ENCODE results near the gene PGAP6. TPM values are rescaled to one million over a fixed set of nuclear protein-coding genes. Genes with fewer than 3 reads are reported as not detected.

The PGAP6 gene
- total and polyA plus RNA-seq, 2 of the 13 experiments (the other 11 are each of a cell fraction or from before 2014, with no cell fraction given), result 52.7 to 136 TPM

DNA sequence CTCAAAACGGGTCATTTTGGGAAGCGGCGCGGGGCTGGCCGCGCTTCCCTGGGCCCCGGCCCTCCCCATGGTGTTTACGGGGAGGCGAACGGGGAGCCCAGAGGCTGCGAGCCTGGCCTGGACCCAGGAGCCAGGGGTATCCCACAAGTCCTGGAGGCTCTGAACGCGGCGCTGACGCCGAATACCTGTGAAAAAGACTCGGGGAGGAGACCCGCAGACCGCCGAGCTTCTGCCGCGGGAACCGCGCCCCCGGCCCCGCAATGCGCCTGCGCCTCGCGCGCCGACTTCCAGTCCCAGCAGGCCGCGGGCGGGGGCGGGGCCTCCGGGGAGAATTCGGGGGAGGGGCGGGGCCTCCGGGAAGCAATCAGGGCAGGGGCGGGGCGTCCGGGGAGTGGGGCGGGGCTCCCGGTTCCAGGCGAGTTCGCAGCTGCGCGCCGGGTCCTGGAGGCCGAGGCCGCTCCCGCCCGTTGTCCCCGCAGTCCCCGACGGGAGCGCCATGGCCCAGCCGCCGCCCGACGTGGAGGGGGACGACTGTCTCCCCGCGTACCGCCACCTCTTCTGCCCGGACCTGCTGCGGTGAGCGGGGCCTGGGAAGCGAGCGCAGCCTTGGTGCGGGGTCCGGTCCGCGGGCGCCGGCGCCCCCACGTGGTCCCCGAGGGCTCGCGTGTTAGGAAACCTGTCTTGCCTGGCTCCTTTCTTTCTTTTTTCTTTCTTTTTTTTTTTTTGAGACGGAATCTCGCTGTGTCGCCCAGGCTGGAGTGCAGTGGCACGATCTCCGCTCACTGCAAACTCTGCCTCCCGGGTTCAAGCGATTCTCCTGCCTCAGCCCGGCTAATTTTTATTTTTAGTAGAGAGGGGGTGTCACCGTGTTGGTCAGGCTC lies 19.9 kb upstream of the PGAP6 start, which contains the start of gene DECR2 (continued):
- TF ChIP-seq ZNF460 (CRISPR knock-in tag; IDR thresholded peaks at IDR 0.05; ENCODE audit: borderline replicate concordance) (no peak), GATA4 (IDR thresholded peaks at IDR 0.05; ENCODE audit: borderline replicate concordance, low read depth) (no peak; the same call in 1 of the 2 replicates), ZNF746 (CRISPR knock-in tag; IDR thresholded peaks at IDR 0.05) (peak; percentile 65), SRF (IDR thresholded peaks at IDR 0.05; ENCODE audit: low read depth, low read length) (no peak), HOXA9 (CRISPR knock-in tag; IDR thresholded peaks at IDR 0.05; ENCODE audit: borderline replicate concordance) (no peak), ZNF790 (CRISPR knock-in tag; IDR thresholded peaks at IDR 0.05; ENCODE audit: borderline replicate concordance) (peak; percentile 29; the same call in 1 of the 2 replicates), ZFYVE20 (CRISPR knock-in tag; IDR thresholded peaks at IDR 0.05; ENCODE audit: borderline replicate concordance, low read depth) (no peak), ZNF329 (CRISPR knock-in tag; IDR thresholded peaks at IDR 0.05; ENCODE audit: low read depth) (no peak; the same call in 1 of the 2 replicates), HNRNPK (IDR thresholded peaks at IDR 0.05; ENCODE audit: low read depth, low read length, poor library complexity, severe bottlenecking) (peak; percentile 88), NRL (CRISPR knock-in tag; IDR thresholded peaks at IDR 0.05; ENCODE audit: borderline replicate concordance) (0 out of 2 replicates have a peak, but pooled peaks have one; percentile 53), NONO (IDR thresholded peaks at IDR 0.05) (no peak), NONO (CRISPR knock-in tag; conservative IDR thresholded peaks at IDR 0.05) (peak; percentile 74; the same call in 1 of the 2 replicates)
- TF ChIP-seq, protein P1, sequence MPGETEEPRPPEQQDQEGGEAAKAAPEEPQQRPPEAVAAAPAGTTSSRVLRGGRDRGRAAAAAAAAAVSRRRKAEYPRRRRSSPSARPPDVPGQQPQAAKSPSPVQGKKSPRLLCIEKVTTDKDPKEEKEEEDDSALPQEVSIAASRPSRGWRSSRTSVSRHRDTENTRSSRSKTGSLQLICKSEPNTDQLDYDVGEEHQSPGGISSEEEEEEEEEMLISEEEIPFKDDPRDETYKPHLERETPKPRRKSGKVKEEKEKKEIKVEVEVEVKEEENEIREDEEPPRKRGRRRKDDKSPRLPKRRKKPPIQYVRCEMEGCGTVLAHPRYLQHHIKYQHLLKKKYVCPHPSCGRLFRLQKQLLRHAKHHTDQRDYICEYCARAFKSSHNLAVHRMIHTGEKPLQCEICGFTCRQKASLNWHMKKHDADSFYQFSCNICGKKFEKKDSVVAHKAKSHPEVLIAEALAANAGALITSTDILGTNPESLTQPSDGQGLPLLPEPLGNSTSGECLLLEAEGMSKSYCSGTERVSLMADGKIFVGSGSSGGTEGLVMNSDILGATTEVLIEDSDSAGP (CRISPR knock-in tag; IDR thresholded peaks at IDR 0.05; ENCODE audit: borderline replicate concordance), result peak; percentile 31; the same call in 1 of the 2 replicates
- TF ChIP-seq, protein P2, sequence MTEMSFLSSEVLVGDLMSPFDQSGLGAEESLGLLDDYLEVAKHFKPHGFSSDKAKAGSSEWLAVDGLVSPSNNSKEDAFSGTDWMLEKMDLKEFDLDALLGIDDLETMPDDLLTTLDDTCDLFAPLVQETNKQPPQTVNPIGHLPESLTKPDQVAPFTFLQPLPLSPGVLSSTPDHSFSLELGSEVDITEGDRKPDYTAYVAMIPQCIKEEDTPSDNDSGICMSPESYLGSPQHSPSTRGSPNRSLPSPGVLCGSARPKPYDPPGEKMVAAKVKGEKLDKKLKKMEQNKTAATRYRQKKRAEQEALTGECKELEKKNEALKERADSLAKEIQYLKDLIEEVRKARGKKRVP (CRISPR knock-in tag; IDR thresholded peaks at IDR 0.05), result 0 out of 4 replicates have a peak, but pooled peaks of 1 of the 2 experiments have one; percentile 7
- TF ChIP-seq, protein P3, sequence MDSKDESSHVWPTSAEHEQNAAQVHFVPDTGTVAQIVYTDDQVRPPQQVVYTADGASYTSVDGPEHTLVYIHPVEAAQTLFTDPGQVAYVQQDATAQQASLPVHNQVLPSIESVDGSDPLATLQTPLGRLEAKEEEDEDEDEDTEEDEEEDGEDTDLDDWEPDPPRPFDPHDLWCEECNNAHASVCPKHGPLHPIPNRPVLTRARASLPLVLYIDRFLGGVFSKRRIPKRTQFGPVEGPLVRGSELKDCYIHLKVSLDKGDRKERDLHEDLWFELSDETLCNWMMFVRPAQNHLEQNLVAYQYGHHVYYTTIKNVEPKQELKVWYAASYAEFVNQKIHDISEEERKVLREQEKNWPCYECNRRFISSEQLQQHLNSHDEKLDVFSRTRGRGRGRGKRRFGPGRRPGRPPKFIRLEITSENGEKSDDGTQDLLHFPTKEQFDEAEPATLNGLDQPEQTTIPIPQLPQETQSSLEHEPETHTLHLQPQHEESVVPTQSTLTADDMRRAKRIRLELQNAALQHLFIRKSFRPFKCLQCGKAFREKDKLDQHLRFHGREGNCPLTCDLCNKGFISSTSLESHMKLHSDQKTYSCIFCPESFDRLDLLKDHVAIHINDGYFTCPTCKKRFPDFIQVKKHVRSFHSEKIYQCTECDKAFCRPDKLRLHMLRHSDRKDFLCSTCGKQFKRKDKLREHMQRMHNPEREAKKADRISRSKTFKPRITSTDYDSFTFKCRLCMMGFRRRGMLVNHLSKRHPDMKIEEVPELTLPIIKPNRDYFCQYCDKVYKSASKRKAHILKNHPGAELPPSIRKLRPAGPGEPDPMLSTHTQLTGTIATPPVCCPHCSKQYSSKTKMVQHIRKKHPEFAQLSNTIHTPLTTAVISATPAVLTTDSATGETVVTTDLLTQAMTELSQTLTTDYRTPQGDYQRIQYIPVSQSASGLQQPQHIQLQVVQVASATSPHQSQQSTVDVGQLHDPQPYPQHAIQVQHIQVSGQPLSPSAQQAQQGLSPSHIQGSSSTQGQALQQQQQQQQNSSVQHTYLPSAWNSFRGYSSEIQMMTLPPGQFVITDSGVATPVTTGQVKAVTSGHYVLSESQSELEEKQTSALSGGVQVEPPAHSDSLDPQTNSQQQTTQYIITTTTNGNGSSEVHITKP (CRISPR knock-in tag; IDR thresholded peaks at IDR 0.05; ENCODE audit: low read depth), result no peak
- TF ChIP-seq, protein P4, sequence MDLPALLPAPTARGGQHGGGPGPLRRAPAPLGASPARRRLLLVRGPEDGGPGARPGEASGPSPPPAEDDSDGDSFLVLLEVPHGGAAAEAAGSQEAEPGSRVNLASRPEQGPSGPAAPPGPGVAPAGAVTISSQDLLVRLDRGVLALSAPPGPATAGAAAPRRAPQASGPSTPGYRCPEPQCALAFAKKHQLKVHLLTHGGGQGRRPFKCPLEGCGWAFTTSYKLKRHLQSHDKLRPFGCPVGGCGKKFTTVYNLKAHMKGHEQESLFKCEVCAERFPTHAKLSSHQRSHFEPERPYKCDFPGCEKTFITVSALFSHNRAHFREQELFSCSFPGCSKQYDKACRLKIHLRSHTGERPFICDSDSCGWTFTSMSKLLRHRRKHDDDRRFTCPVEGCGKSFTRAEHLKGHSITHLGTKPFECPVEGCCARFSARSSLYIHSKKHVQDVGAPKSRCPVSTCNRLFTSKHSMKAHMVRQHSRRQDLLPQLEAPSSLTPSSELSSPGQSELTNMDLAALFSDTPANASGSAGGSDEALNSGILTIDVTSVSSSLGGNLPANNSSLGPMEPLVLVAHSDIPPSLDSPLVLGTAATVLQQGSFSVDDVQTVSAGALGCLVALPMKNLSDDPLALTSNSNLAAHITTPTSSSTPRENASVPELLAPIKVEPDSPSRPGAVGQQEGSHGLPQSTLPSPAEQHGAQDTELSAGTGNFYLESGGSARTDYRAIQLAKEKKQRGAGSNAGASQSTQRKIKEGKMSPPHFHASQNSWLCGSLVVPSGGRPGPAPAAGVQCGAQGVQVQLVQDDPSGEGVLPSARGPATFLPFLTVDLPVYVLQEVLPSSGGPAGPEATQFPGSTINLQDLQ (CRISPR knock-in tag; IDR thresholded peaks at IDR 0.05), result 0 out of 2 replicates have a peak, but pooled peaks have one; percentile 41
